ENCODE measurements around the gene ADGRA3. TPM values are rescaled to one million over a fixed set of nuclear protein-coding genes. Genes with fewer than 3 reads are reported as not detected.

The ADGRA3 gene
- polyA plus RNA-seq, 1 experiment = 10.6 TPM

- DNase-seq (ENCODE audit: low read depth) = no peak
- TF ChIP-seq, protein P1, sequence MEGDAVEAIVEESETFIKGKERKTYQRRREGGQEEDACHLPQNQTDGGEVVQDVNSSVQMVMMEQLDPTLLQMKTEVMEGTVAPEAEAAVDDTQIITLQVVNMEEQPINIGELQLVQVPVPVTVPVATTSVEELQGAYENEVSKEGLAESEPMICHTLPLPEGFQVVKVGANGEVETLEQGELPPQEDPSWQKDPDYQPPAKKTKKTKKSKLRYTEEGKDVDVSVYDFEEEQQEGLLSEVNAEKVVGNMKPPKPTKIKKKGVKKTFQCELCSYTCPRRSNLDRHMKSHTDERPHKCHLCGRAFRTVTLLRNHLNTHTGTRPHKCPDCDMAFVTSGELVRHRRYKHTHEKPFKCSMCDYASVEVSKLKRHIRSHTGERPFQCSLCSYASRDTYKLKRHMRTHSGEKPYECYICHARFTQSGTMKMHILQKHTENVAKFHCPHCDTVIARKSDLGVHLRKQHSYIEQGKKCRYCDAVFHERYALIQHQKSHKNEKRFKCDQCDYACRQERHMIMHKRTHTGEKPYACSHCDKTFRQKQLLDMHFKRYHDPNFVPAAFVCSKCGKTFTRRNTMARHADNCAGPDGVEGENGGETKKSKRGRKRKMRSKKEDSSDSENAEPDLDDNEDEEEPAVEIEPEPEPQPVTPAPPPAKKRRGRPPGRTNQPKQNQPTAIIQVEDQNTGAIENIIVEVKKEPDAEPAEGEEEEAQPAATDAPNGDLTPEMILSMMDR (IDR thresholded peaks at IDR 0.05; ENCODE audit: insufficient read depth, low read depth, low read length) = peak; percentile 50
- CTCF ChIA-PET = interaction anchor here (0.5 to 4.2 kb wide), 13 partner anchors 13 to 592 kb away, joined by 3 to 46 read pairs (median 3); no protein-coding TSS in a partner anchor
- Histone ChIP-seq H3K4me3 (ENCODE audit: low read depth, low read length) (no peak overlapping the region), H3K36me3 (ENCODE audit: control insufficient read depth, insufficient read depth, low read length) (no peaks in the 10 kb centered on the region), H3K27me3 (ENCODE audit: control insufficient read depth, insufficient read depth, low read length) (no peaks in the 10 kb centered on the region)
- POLR2A ChIA-PET = no interaction called here
Observed at GRCh38 chr4:22356987-22357596, 158.8 kb downstream of the ADGRA3 start.

DNA sequence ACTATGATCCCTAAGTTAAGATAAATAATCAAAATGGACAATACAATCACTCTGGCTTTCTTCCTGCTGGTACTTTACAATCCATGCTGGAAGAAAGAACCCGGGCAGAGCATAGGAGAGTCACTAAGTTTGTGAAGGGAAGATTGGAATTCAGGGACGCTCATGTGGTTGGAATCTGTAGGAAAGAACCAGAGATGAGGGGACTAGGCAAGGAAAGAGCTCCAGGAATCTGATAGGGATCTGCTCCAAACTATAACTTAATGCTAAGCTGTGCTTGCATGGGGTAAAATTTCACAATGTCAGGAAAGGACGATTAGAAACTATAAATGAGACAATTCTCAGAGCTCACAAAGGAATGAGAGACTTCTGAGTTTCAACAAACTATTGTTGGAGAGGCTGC, 167.5 kb downstream of the ADGRA3 start:
- TF ChIP-seq, protein P1 (IDR thresholded peaks at IDR 0.05; ENCODE audit: insufficient read depth, low read depth, low read length) = no peak
- CTCF ChIA-PET = no interaction called here
- no peaks in the 10 kb centered on the region for H3K27me3 ChIP-seq (ENCODE audit: control insufficient read depth, insufficient read depth, low read length)
- peak; percentile 13 for DNase-seq (ENCODE audit: low read depth)
- POLR2A ChIA-PET = no interaction called here
- H3K36me3 ChIP-seq (ENCODE audit: control insufficient read depth, insufficient read depth, low read length) = no peaks in the 10 kb centered on the region
- H3K4me3 ChIP-seq (ENCODE audit: low read depth, low read length) = no peak overlapping the region

- POLR2A ChIA-PET = no interaction called here
- TF ChIP-seq, protein P1 (IDR thresholded peaks at IDR 0.05; ENCODE audit: insufficient read depth, low read depth, low read length) = no peak
Observed at GRCh38 chr4:22345678-22346077, 170.2 kb downstream of the ADGRA3 start.

DNA sequence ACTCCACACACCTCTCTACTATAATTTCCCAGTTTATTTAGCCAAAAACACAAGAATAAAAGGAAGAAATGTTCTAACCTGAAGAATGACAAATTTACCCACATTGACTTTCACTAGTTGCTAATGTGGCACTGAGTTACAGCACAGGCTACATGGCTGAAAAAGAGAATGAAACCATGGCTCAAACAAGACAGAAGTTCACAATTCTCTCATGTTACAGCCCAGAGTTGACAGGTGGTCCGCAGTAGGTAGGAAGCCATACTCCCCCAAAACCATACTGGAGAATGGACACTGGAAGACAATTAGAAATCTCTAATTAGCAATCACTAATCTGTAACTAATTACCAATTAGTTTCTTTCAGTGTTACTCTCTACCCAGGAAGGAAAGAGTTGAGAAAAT, 170.8 kb downstream of the ADGRA3 start:
- no peaks in the 10 kb centered on the region for H3K36me3 ChIP-seq (ENCODE audit: control insufficient read depth, insufficient read depth, low read length)
- H3K4me3 ChIP-seq (ENCODE audit: low read depth, low read length) = no peak overlapping the region
- H3K27me3 ChIP-seq (ENCODE audit: control insufficient read depth, insufficient read depth, low read length) = no peaks in the 10 kb centered on the region
- POLR2A ChIA-PET = no interaction called here
- DNase-seq (ENCODE audit: low read depth) = no peak
- CTCF ChIA-PET = interaction anchor here (1.1 kb wide), 1 partner anchor 11 kb away, joined by 3 read pairs; no protein-coding TSS in a partner anchor
- TF ChIP-seq, protein P1 (IDR thresholded peaks at IDR 0.05; ENCODE audit: insufficient read depth, low read depth, low read length) = no peak

More at GRCh38 chr4:22345678-22346077, 170.2 kb downstream of the ADGRA3 start:
- H3K27me3 ChIP-seq (ENCODE audit: control insufficient read depth, insufficient read depth, low read length) = no peaks in the 10 kb centered on the region
- H3K4me3 ChIP-seq (ENCODE audit: low read depth, low read length) = no peak overlapping the region
- no peaks in the 10 kb centered on the region for H3K36me3 ChIP-seq (ENCODE audit: control insufficient read depth, insufficient read depth, low read length)
- CTCF ChIA-PET = interaction anchor here (1.1 kb wide), 1 partner anchor 12 kb away, joined by 3 read pairs; no protein-coding TSS in a partner anchor
- DNase-seq (ENCODE audit: low read depth) = no peak

DNA sequence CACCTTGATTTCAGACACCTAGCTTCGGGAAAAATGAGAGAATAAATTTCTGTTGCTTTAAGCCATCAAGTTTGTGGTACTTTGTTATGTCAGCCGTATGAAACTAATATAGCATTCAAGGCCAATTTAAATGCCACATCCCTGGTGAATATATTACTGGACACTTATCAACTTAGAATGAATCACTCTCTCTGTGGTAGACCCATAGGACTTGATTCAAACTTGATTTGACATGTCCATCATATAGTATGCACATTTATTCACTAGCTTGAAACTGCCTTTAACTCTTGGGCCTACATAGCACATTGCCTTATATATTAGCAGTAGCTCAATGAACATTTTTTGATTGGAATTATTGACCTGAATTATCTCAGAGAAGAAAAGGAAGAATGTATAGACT, 172.3 kb downstream of the ADGRA3 start:
- no peaks in the 10 kb centered on the region for H3K27me3 ChIP-seq (ENCODE audit: control insufficient read depth, insufficient read depth, low read length)
- TF ChIP-seq, protein P1 (IDR thresholded peaks at IDR 0.05; ENCODE audit: insufficient read depth, low read depth, low read length) = no peak
- ChIA-PET POLR2A (interaction anchor here (0.6 kb wide), 1 partner anchor 23 kb away, joined by 3 read pairs; no protein-coding TSS in a partner anchor), CTCF (interaction anchor here (1.2 to 1.3 kb wide), 2 partner anchors 14 to 553 kb away, joined by 3 read pairs; no protein-coding TSS in a partner anchor)
- no peak overlapping the region for H3K4me3 ChIP-seq (ENCODE audit: low read depth, low read length)
- DNase-seq (ENCODE audit: low read depth) = no peak
- no peaks in the 10 kb centered on the region for H3K36me3 ChIP-seq (ENCODE audit: control insufficient read depth, insufficient read depth, low read length)

All from BJ (cell line).